OCI-LY3 (cell line): ENCODE measurements around the gene ARL3.

Experiments used
- H2AFZ ChIP-seq: fragments of 200-600, 300-600 bp; shearing (Covaris generic); 2 replicates; pipeline ENCODE4 v1.6.0; 2014; ENCODE audit warnings: antibody characterized with exemption, low read depth, low read length
- H3K27ac ChIP-seq: fragments of 200-600, 300-600 bp; sonication (generic); 2 replicates; pipeline ENCODE4 v1.5.1; 2014; ENCODE audit warnings: mild to moderate bottlenecking, low read length, moderate library complexity, mixed read lengths
- H3K27me3 ChIP-seq: fragments of 200-600, 300-600 bp; sonication (generic); 2 replicates; pipeline ENCODE4 v1.6.1; 2014; ENCODE audit warnings: low read depth, low read length, mixed read lengths
- H3K36me3 ChIP-seq: fragments of 200-600, 300-600 bp; sonication (generic); replicated peaks from 2 replicates; pipeline ENCODE3; 2014; ENCODE audit warnings: low read depth, low read length, mixed read lengths
- H3K4me1 ChIP-seq: fragments of 300-600, 200-600 bp; sonication (generic); 2 replicates; pipeline ENCODE4 v1.6.1; 2014; ENCODE audit warnings: low read length, mixed read lengths
- H3K4me2 ChIP-seq: fragments of 200-600, 300-600 bp; sonication (generic); 2 replicates; pipeline ENCODE4 v1.6.1; 2014; ENCODE audit warnings: low read length, mixed read lengths
- H3K4me3 ChIP-seq: fragments of 300-600, 200-600 bp; sonication (generic); 2 replicates; pipeline ENCODE4 v1.5.1; 2014; ENCODE audit warnings: antibody characterized with exemption, mild to moderate bottlenecking, low read length, moderate library complexity
- H3K79me2 ChIP-seq: fragments of 300-600, 200-600 bp; shearing (Covaris generic); 2 replicates; pipeline ENCODE4 v1.6.1; 2014; ENCODE audit warnings: mild to moderate bottlenecking, low read length, mixed read lengths
- H3K9ac ChIP-seq: fragments of 300-600, 200-600 bp; shearing (Covaris generic); 2 replicates; pipeline ENCODE4 v1.6.0; 2014; ENCODE audit warnings: mild to moderate bottlenecking, low read length, moderate library complexity
- H3K9me3 ChIP-seq: fragments of 200-600, 300-600 bp; shearing (Covaris generic); 2 replicates; pipeline ENCODE4 v1.6.1; 2014; ENCODE audit warnings: low read length, mixed read lengths; ENCODE audit not compliant: insufficient read depth
- H4K20me1 ChIP-seq: fragments of 200-600, 300-600 bp; sonication (generic); 2 replicates; pipeline ENCODE4 v1.6.1; 2016; ENCODE audit warnings: low read length, mixed read lengths; ENCODE audit not compliant: insufficient read depth
- EZH2phosphoT487 ChIP-seq: fragments of 200-600 bp; shearing (Covaris generic); IDR thresholded peaks from 2 replicates; pipeline ENCODE4 v1.6.1; 2018; ENCODE audit warnings: antibody characterized with exemption, mixed run types, low read depth
- TF ChIP-seq, protein P1 (sequence below): fragments of 200-600, 300-600 bp; sonication (generic); IDR thresholded peaks from 2 replicates; pipeline ENCODE4 v1.5.1; 2014; ENCODE audit warnings: antibody characterized with exemption, low read length, low read depth

ARL3 gene

DNA sequence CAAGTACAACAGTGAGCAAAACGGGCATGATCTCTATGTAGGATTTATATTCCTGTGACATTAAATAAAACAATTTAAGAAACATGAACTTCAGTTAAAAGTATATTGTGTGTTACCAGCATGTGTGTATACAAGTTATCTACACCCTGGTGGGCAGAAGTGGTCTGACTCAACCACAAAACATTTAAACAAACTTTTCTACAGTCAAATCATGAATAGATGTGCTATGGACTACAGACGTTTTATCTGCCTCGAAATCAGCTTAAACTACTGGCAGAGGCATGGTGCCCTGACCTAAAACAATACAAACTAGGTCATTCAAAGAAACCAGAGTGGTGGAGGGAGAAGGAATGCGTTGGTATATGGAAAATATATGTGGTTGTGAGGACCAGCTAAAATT lies 3.6 kb downstream of the ARL3 start:
- Histone ChIP-seq H3K27ac (no peak overlapping the region), H4K20me1 (0 out of 2 replicates have a peak, but pooled peaks cover under 1% of the 10 kb centered on the region), H3K9ac (no peak overlapping the region), H3K4me1 (peaks cover 23% of the 10 kb centered on the region), H3K9me3 (no peaks in the 10 kb centered on the region), H3K36me3 (no peaks in the 10 kb centered on the region), H3K4me3 (peak overlapping the region; percentile 23; the same call in 1 of the 2 replicates), H2AFZ (no peak overlapping the region), H3K4me2 (peak overlapping the region; percentile 53), H3K27me3 (no peaks in the 10 kb centered on the region), H3K79me2 (peaks cover 53% of the 10 kb centered on the region)
- TF ChIP-seq, protein P1, sequence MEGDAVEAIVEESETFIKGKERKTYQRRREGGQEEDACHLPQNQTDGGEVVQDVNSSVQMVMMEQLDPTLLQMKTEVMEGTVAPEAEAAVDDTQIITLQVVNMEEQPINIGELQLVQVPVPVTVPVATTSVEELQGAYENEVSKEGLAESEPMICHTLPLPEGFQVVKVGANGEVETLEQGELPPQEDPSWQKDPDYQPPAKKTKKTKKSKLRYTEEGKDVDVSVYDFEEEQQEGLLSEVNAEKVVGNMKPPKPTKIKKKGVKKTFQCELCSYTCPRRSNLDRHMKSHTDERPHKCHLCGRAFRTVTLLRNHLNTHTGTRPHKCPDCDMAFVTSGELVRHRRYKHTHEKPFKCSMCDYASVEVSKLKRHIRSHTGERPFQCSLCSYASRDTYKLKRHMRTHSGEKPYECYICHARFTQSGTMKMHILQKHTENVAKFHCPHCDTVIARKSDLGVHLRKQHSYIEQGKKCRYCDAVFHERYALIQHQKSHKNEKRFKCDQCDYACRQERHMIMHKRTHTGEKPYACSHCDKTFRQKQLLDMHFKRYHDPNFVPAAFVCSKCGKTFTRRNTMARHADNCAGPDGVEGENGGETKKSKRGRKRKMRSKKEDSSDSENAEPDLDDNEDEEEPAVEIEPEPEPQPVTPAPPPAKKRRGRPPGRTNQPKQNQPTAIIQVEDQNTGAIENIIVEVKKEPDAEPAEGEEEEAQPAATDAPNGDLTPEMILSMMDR = no peak
- no peak for TF ChIP-seq EZH2phosphoT487

DNA sequence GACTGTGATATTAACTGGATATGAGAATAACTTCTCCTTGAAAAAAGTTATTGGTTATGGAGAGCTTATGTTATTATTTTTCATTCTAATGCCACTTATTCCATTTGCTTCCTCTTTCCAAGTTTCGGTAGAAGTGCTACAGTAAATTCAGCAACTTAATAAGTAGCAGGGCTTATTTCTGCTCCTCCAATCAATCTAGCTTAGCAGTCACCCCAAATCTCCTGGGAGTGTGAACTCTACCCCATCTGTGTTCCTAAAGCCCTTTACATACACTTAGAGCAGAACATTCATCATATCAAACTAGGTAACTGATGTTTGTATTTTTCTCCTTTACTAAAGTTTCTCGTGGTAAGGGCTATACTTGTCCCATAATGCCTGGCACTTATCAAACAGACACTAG lies 8.7 kb downstream of the ARL3 start:
- peak overlapping the region; percentile 42 for H3K4me2 ChIP-seq
- peaks cover 17% of the 10 kb centered on the region for H3K79me2 ChIP-seq
- H3K9me3 ChIP-seq = no peaks in the 10 kb centered on the region
- H3K9ac ChIP-seq = no peak overlapping the region
- H3K36me3 ChIP-seq = peaks cover 5% of the 10 kb centered on the region
- peaks cover 27% of the 10 kb centered on the region for H3K4me1 ChIP-seq
- H3K27me3 ChIP-seq = no peaks in the 10 kb centered on the region
- H2AFZ ChIP-seq = no peak overlapping the region
- no peak overlapping the region for H3K4me3 ChIP-seq
- TF ChIP-seq EZH2phosphoT487 = no peak
- TF ChIP-seq, protein P1 = no peak
- no peak overlapping the region for H3K27ac ChIP-seq
- peaks cover 17% of the 10 kb centered on the region for H4K20me1 ChIP-seq

DNA sequence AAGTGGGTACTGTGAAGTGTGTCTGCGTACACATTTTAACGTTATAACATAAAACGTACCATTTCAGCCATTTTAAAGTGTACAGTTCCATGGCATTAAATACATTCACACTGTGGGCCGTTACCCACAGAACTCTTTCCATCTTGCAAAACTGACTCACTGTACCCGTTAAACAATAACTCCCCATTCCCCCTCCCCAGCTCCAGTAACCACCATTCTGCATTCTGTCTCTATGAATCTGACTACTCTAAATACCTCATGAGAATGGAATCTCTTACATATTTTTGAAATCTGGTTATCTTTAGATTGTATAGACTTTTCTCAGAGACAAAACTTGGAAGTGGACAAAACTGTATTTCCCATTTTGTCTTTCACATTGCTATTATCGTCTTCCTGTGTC lies 9.3 kb downstream of the ARL3 start:
- Histone ChIP-seq H3K4me1 (peaks cover 26% of the 10 kb centered on the region), H3K27me3 (no peaks in the 10 kb centered on the region), H3K4me2 (peak overlapping the region; percentile 42), H3K36me3 (peaks cover 5% of the 10 kb centered on the region), H4K20me1 (peaks cover 17% of the 10 kb centered on the region), H2AFZ (no peak overlapping the region), H3K9ac (no peak overlapping the region), H3K9me3 (no peaks in the 10 kb centered on the region), H3K79me2 (peaks cover 12% of the 10 kb centered on the region), H3K27ac (no peak overlapping the region), H3K4me3 (no peak overlapping the region)
- TF ChIP-seq, protein P1 = no peak
- no peak for TF ChIP-seq EZH2phosphoT487

DNA sequence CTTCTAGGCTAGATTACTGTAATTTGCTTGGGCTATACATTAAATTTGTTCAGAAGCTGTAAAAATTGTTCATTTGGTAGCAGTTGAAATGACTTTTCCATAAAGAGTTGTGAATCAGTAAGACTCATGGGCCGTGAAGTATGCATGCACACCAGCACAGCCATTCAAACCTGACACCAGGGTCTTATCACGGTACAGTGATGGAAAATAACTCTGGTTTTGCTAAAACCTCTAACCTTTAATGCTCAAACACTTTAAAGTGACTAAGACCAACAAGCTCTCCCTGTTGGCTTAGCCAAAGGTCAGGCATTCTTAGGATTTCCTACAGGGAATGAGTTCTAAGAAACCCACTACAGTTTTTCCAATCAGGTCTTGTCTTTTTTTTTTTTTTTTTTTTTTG lies 11.5 kb downstream of the ARL3 start:
- TF ChIP-seq, protein P1 = no peak
- no peak for TF ChIP-seq EZH2phosphoT487
- no peak overlapping the region for H2AFZ ChIP-seq
- no peaks in the 10 kb centered on the region for H3K9me3 ChIP-seq
- H3K36me3 ChIP-seq = peaks cover 16% of the 10 kb centered on the region
- peaks cover 26% of the 10 kb centered on the region for H3K4me1 ChIP-seq
- H3K79me2 ChIP-seq = peaks cover 5% of the 10 kb centered on the region; the same call in 1 of the 2 replicates
- no peaks in the 10 kb centered on the region for H3K27me3 ChIP-seq
- no peak overlapping the region for H3K9ac ChIP-seq
- H3K4me3 ChIP-seq = no peak overlapping the region
- H4K20me1 ChIP-seq = peaks cover 17% of the 10 kb centered on the region
- H3K4me2 ChIP-seq = no peak overlapping the region
- H3K27ac ChIP-seq = no peak overlapping the region
